NCI-H2171 (cell line): Measurements from ENCODE around the gene RRM2.

Experiments used
- DNase-seq: peaks from one replicate; lab custom pipeline; 2025; lab: John Stamatoyannopoulos, UW

RRM2 gene

DNA sequence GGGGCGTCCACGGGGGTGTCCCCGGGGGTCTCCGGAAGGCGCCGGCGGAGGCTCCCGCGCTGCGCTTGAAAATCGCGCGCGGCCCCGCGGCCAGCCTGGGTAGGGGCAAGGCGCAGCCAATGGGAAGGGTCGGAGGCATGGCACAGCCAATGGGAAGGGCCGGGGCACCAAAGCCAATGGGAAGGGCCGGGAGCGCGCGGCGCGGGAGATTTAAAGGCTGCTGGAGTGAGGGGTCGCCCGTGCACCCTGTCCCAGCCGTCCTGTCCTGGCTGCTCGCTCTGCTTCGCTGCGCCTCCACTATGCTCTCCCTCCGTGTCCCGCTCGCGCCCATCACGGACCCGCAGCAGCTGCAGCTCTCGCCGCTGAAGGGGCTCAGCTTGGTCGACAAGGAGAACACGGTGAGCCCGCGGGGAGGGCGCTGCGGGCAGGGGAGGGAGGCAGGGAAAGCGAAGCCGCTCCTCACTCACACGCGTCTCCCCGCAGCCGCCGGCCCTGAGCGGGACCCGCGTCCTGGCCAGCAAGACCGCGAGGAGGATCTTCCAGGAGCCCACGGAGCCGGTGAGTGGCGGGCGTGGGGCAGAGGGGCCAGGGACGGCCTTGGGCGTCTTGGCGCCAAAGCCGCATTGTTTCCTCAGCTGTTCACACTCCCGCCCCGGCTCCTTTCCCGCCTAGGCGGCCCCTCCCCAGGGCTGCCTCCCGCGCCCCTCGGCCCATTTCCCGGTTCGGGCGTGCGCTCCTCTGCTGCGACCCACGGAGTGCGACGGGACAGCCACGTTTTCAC, at the start of gene RRM2:
Gene RRM2 (plus strand): TSS at position 240 of the 781 bp plus-strand sequence. CDS start 60 bp downstream, at position 300.
- DNase-seq: peak; percentile 98

DNA sequence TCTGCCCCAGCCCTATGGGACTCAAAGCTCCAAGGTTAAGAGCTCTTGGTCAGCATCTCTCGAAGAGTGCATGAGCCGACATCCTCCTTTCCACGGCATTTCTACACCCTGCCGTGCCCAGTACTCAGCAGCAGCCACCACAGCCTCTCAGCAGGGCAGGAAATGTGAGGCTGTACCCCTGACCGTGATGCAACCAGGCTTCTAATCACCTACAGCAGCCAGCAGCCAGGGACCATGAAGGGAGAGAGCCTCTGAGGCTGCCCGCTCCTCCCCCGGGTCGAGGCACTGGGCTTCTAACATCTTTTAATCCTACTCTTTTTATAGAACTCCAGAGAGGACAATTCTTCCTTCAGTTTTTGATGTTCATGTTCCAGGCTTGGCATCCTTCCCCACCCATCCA, 48.8 kb upstream of the RRM2 start:
- no peak for DNase-seq

DNA sequence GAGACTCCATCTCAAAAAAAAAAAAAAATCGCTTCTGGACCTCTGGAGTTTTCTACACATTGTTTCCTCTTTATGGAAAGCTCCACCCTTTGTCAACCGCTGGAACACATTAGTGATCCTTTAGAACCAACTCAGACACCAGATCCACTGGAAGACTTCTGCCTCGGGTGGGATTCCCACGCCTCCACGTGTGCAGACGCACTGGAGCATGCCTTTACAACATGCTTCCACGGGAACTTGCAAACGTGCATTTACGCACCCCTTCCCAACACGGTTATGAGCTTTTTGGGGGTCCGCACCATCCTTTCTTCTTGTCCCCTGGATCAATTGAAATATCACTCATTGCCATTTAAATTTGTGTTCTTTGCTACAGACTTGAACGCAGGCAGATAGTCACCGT, 47.4 kb upstream of the RRM2 start:
- no peak for DNase-seq

- DNase-seq: no peak
Measured at GRCh38 chr2:10075571-10076209, 46.8 kb upstream of the RRM2 start.

DNA sequence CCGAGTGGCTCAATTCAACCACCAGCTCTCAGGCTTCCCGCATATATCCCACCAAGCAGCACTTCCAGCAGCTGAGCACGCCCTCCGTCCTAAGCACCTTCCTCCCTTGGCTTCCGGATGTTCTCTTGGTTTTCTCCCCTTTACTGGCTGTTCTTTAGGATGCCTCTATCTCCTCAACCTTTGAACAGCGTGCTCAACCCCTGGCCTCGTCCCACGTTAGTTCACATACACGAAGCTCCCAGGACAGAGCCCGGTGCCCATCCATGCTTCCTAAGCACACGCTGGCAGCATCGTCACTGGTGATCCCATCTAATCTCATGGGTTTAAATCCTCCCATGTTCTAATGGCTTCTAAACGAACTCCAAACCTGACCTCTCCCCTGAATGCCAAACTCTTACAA, 46.0 kb upstream of the RRM2 start:
- no peak for DNase-seq

- no peak for DNase-seq
Measured at GRCh38 chr2:10076988-10077527, 45.5 kb upstream of the RRM2 start.

DNA sequence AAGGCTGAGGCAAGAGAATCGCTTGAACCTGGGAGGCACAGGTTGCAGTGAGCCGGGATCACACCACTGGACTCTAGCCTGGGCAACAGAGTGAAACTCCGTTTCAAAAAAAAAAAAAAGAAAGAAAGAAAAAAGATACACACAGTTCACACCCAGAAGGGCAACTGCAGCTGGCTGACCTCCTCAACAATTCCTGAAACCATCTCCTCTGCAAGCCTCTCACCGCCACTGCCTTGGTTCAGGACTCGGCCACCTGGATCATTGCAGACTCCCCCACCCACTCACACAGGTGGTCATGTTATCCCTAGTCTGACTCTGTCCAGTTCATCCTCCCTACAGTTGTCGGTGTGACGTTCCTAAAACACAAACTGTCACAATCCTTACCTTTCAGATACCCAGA, 44.5 kb upstream of the RRM2 start:
- no peak for DNase-seq

GRCh38 chr2:10078704-10079265, 43.8 kb upstream of the RRM2 start:
- DNase-seq: no peak

DNA sequence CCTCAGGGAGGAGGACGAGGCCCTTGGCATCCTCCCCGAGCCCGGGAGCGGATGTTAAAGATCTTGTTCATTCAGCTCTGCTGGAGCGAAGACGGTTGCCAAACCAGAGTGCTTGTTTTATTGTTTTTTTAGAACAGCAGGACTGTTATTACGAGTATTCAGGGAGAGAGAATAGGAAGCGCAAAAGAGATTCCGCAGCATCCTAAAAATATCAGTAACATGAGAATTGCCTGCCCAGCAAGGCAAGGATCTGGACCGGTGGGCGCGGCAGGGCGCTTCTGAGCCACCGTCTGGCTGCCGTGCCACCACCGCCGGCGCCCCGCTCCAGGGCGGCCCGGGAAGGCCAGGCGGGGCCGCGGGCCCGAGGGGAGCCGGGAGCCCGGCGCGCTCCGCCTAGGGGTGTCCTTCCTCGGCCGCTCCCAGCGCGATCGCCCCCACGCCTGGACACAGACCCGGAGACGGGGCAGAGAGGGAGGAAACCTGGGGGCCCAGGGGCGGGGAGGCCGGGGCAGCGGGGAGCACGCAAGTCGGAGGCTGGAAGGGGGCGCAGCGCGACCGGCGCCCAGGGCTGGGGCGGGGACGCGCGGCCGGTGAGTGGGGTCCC, 43.2 kb upstream of the RRM2 start:
- peak; percentile 64 for DNase-seq

DNA sequence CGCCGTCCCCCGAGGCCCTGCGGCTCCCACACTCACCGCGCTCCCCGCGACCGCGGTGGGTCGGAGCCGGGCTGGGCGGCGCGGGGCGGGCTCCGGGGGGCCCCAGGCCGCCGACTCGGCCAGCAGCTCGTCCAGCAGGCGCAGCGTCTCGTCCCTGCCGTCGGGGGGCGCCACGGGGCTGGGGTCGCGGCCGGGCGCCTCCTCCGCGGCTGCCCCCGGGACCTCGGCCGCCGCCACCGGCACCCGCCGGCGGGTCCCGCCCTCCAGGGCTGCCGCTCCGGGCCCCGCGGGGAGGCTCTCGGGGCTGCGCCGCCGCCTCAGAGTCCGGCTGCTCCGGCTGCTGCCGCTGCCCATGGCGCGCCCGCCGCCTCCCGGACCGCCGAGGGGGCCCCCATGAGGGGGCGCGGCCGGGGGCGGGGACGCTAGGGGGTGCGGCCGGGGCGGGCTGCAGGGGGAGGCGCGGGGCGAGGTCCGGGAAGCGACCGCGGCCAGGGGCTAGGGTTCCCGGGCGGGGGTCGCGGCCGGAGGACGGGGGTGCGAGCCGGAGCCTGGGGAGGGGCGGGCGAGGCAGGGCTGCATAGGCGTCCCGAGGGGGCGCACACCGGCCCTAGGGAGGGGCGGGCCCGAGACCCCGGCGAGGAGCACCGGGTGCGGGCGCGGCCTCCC, 42.5 kb upstream of the RRM2 start, which contains the start of gene CYS1:
Gene CYS1 (minus strand): TSS at position 542 of the 666 bp plus-strand sequence. CDS start 188 bp downstream, at position 354.
- peak; percentile 26 for DNase-seq

- no peak for DNase-seq
Measured at GRCh38 chr2:10080536-10081304, 41.8 kb upstream of the RRM2 start.

DNA sequence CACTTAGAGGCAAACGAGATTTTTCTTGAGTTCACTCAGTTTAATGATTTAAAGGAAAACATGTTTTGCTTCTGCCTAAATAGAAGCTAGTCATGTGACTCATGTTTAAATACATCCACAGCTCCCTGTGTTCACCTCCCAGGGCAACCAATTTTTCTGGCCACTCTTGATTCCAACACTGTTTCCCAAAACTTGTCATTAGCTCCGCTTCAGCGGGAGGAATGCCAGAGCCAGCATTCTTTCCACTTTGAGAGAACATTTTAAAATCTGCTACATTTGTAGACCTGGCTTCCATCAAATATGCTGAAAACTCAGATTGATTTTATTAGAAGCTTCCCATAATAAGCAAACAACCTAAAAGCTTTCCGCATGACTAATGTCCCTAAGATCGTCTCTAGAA, 39.5 kb upstream of the RRM2 start:
- no peak for DNase-seq

DNA sequence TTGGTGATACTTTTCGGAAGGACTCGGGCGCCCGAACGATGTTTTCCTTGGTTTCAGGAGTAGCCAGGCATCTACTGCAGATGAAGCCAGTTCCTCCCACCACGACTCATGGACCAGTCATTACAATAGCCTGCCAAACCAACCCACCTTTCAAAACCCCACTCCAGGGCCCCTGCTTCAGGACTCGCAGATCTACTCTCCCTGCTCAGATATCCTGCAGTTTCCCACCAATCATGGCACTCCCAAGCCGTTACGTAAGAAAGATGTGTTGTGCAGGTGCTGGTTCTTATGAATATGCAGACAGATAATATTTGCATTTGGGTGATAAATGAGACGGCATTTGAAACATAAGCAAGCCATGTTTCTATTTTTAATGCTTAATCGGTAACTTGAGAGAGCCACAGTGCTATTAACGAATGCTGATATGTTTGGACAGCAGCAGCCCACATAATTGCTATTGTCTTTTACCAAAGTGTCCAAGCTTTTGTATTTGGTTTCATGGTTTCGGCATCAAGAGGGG, 38.8 kb upstream of the RRM2 start:
- DNase-seq: no peak

DNA sequence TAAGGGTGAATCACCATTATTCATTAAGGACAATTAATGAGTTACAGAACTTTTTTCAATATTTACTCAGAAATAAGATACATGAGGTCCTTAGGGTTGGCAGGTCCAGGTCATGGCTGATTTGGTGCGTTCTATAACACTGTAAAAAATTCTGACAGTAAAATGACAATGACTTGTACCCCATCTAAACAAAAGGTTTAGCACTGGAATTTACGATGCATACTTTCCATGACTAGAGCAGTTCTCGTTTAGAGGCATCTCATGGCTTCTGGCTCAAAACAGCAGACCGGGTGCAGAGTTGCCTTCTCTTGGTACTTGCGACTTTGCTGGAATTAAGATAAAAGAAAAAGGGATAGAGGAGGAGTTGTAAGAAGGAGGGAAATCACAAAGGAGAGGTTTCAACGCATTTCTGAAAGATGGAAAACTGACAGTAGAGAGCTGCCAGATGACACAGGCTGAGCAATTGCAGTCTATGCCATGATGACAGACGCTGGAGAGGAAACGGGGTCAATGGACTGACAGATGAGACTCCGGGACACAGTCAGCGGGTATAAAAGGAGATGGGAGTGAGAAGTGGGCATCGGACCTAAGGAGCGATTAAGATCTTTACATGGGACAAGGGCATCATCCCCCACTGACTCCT, 38.2 kb upstream of the RRM2 start:
- no peak for DNase-seq

- no peak for DNase-seq
Measured at GRCh38 chr2:10085043-10085667, 37.4 kb upstream of the RRM2 start.

DNA sequence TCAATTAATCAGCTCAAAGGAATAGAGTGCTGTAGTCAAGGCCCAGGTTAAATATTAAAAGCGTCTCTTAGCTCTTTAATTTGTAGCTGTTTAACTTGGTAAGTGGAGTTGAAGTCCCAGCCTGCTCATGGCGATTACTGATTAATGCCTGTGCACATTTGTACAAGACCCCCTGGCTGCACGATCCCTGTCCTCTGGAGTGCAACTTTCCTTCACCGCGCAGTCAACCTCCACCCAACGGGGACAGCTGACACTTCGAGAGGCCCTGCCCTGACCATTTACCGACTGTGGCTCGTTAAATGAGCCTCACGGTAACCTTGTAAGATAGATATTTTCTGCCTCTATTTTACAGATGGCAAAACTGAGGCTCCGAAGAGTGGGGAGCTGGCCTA, 36.9 kb upstream of the RRM2 start:
- no peak for DNase-seq

DNA sequence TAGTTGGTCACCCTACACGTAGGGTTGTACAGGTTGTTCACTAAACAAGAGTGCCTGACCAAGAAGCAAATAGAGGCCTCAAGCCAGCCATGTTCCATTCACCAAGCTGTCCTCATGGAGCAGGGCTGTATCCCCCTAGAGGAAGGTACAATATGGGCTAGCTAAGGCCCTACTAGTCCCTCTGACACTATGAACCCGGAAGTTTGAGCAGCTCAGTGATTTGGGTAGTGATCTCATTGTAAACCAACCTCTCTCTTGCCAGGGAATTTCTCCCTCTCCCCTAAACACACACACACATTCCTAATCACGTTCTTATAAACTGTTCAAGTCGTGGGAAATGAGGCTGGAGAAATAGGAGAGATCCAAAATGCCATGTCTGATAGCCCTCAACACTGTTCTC, 35.6 kb upstream of the RRM2 start:
- no peak for DNase-seq

GRCh38 chr2:10087360-10087759, 35.2 kb upstream of the RRM2 start:
- DNase-seq: no peak

- no peak for DNase-seq
Measured at GRCh38 chr2:10089565-10090190, 32.9 kb upstream of the RRM2 start.
